ENCODE results near the gene SIMC1.
"Not testable (repeated sequence)": the region's sequence is repeated elsewhere in the genome, so short reads cannot be mapped to it uniquely, and the experiment has no call there.

The SIMC1 gene

DNA sequence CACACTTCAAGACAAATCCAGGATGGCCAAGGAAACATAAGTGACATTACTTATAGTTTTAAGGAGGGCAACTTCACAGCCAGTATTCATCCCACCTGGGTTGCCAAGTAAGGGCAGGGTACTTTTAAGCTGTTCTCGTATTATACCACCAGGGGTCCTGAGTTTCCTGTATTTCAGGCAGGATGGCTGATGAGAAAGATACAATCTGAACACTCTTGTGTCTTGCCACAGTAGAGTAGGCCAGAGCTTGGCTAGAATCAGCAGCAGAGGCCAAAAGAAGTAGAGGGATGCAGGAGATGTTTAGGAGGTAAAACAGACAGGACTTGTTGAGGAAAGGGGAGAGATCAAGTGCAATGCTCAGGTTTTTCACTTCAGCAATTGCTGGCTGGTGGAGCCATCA is 3.1 kb upstream of the SIMC1 start:
- ATAC-seq (ENCODE audit: low read depth): peak; percentile 63

DNA sequence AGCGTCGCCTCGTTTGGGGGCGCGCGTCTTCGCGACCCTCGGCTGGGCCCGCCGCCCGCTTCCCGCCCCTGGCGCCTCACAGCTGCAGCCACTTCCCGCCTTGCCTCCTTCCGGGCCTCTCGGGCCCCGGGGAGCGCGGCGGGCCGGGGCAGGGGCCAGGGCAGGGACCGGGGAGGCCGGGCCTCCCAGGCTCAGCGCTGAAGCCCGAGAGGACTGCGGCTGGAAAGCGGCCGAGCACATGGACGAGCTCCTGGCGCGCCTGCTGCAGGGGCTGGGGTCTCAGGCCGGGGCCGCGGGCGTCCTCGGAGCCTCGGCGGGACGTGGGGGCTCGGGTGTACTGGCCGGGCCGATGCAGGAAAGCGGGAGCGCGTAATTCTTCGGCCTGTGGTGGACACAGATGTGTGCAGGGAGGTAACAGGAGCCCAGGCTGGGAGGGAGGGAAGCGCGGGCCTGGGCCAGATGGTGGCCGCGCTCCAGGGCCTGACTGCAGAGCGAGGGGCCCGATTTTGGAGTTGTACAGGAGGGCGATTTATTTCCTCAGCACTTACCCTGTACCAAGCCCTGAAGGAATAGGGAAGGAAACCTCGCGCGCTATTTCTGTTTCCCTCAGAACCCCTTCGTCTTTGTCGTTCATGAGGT is 540 bp downstream of the SIMC1 start:
- H3K27me3 ChIP-seq (ENCODE audit: insufficient read depth, poor library complexity, severe bottlenecking); H3K4me1 ChIP-seq (ENCODE audit: insufficient read depth, poor library complexity, severe bottlenecking); H3K36me3 ChIP-seq (ENCODE audit: low read depth); DNase-seq (ENCODE audit: low spot score); H3K9me3 ChIP-seq (ENCODE audit: severe bottlenecking); H3K27ac ChIP-seq (ENCODE audit: poor library complexity, severe bottlenecking): not testable (repeated sequence)
- peak; percentile 68 for ATAC-seq (ENCODE audit: low read depth)
- peak overlapping the region; percentile 20 for H3K4me3 ChIP-seq (ENCODE audit: severe bottlenecking)

More for the DNA sequence above, 3.1 kb upstream of the SIMC1 start:
- not testable (repeated sequence) for DNase-seq (ENCODE audit: low spot score); H3K4me1 ChIP-seq (ENCODE audit: insufficient read depth, poor library complexity, severe bottlenecking); H3K27me3 ChIP-seq (ENCODE audit: insufficient read depth, poor library complexity, severe bottlenecking); H3K9me3 ChIP-seq (ENCODE audit: severe bottlenecking); H3K4me3 ChIP-seq (ENCODE audit: severe bottlenecking); H3K36me3 ChIP-seq (ENCODE audit: low read depth); H3K27ac ChIP-seq (ENCODE audit: poor library complexity, severe bottlenecking)
- TF ChIP-seq, protein P1, sequence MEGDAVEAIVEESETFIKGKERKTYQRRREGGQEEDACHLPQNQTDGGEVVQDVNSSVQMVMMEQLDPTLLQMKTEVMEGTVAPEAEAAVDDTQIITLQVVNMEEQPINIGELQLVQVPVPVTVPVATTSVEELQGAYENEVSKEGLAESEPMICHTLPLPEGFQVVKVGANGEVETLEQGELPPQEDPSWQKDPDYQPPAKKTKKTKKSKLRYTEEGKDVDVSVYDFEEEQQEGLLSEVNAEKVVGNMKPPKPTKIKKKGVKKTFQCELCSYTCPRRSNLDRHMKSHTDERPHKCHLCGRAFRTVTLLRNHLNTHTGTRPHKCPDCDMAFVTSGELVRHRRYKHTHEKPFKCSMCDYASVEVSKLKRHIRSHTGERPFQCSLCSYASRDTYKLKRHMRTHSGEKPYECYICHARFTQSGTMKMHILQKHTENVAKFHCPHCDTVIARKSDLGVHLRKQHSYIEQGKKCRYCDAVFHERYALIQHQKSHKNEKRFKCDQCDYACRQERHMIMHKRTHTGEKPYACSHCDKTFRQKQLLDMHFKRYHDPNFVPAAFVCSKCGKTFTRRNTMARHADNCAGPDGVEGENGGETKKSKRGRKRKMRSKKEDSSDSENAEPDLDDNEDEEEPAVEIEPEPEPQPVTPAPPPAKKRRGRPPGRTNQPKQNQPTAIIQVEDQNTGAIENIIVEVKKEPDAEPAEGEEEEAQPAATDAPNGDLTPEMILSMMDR (IDR thresholded peaks at IDR 0.05; ENCODE audit: poor library complexity, severe bottlenecking): peak; percentile 57

DNA sequence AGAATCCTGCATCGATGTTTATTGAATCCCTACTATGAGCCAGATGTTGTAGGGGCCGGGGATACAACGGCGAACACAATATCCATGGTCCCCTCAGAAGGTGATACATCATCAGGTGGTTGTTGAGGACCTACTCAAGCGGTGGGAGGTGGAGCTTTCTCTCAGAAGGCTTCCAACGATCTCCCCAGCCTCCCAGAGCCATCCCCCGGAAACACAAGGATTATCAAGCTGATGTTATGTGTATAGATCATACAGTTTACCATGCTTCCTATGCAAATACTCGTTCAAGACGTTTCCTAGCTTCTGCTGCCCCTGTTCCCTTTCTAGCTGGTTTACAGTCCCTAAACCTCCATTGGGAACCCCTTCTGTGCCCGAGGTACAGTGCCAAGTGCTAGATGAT is 1.1 kb downstream of the SIMC1 start:
- DNase-seq (ENCODE audit: low spot score); H3K4me3 ChIP-seq (ENCODE audit: severe bottlenecking); H3K27ac ChIP-seq (ENCODE audit: poor library complexity, severe bottlenecking); H3K9me3 ChIP-seq (ENCODE audit: severe bottlenecking); H3K36me3 ChIP-seq (ENCODE audit: low read depth); H3K4me1 ChIP-seq (ENCODE audit: insufficient read depth, poor library complexity, severe bottlenecking); H3K27me3 ChIP-seq (ENCODE audit: insufficient read depth, poor library complexity, severe bottlenecking): not testable (repeated sequence)
- peak; percentile 24; the same call in 1 of the 3 replicates for ATAC-seq (ENCODE audit: low read depth)

DNA sequence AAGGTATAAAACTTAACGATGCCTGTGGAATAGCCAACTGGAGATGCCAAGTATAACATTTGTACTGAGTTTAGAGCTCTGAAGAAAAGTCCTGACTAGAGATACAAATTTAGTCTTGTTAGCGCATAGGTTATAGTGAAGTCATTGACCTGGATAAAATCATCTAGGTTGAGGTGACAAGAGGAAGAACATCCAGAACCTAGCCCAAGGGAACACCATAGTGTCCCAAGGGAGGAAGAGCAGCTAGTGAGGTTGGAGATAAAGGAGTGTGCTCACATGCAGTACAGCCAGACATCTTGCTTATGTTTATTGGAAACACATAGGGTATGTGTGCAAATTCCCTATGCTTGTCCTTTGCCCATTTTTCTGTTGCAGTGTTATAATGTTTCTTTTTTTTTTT is 6.1 kb downstream of the SIMC1 start:
- not testable (repeated sequence) for H3K9me3 ChIP-seq (ENCODE audit: severe bottlenecking); ATAC-seq (ENCODE audit: low read depth); H3K4me1 ChIP-seq (ENCODE audit: insufficient read depth, poor library complexity, severe bottlenecking); H3K27ac ChIP-seq (ENCODE audit: poor library complexity, severe bottlenecking); H3K36me3 ChIP-seq (ENCODE audit: low read depth); H3K27me3 ChIP-seq (ENCODE audit: insufficient read depth, poor library complexity, severe bottlenecking); DNase-seq (ENCODE audit: low spot score); H3K4me3 ChIP-seq (ENCODE audit: severe bottlenecking)

DNA sequence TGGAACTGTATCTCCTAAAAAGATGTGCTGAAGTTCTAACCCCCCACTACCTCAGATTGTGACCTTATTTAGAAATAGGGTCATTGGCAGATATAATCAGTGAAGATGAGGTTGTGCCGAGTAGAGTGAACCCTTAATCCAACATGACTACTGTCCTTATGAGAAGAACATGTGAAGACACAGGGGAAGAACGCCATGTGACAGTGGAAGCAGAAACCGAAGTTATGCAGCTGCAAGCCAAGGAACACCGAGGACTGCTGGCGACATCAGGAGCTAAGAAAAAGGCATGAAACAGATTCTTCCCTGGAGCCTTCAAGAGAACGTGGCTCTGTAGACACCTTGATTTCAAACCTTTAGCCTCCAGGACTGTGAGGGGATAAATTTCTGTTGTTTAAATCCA is 6.8 kb downstream of the SIMC1 start:
- H3K4me1 ChIP-seq (ENCODE audit: insufficient read depth, poor library complexity, severe bottlenecking); H3K27ac ChIP-seq (ENCODE audit: poor library complexity, severe bottlenecking); H3K36me3 ChIP-seq (ENCODE audit: low read depth); ATAC-seq (ENCODE audit: low read depth); DNase-seq (ENCODE audit: low spot score); H3K9me3 ChIP-seq (ENCODE audit: severe bottlenecking); H3K27me3 ChIP-seq (ENCODE audit: insufficient read depth, poor library complexity, severe bottlenecking); H3K4me3 ChIP-seq (ENCODE audit: severe bottlenecking): not testable (repeated sequence)

DNA sequence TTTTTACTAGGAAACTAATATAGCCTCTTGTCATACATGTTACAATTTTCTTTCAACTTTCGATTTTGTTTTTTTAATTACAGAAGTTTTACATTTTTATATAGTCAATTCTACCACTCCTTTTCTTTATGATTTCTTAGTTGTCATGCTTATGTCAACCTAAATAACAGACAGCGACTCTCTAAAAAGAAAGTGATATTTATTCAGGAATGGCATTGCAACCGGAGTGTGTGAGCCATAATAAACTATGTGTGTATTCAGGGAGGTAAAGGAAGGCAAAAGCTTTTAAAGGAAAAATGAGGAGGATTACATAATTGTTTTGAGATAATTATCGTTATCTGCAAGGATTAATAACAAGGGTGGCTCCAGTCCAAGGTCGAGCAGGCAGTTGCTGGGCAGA is 7.3 kb downstream of the SIMC1 start:
- not testable (repeated sequence) for ATAC-seq (ENCODE audit: low read depth); H3K36me3 ChIP-seq (ENCODE audit: low read depth); H3K9me3 ChIP-seq (ENCODE audit: severe bottlenecking); H3K4me3 ChIP-seq (ENCODE audit: severe bottlenecking); H3K27ac ChIP-seq (ENCODE audit: poor library complexity, severe bottlenecking); H3K27me3 ChIP-seq (ENCODE audit: insufficient read depth, poor library complexity, severe bottlenecking); H3K4me1 ChIP-seq (ENCODE audit: insufficient read depth, poor library complexity, severe bottlenecking); DNase-seq (ENCODE audit: low spot score)

DNA sequence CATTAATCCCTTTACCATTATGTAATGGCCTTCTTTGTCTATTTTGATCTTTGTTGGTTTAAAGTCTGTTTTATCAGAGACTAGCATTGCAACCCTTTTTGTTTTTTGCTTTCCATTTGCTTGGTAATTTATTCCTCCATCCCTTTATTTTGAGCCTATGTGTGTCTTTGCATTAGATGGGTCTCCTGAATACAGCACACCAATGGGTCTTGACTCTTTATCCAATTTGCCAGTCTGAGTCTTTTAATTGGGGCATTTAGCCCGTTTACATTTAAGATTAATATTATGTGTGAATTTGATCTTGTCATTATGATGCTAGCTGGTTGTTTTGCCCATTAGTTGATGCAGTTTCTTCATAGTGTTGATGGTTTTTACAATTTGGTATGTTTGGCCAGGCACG is 12.5 kb downstream of the SIMC1 start:
- not testable (repeated sequence) for H3K27ac ChIP-seq (ENCODE audit: poor library complexity, severe bottlenecking); DNase-seq (ENCODE audit: low spot score); H3K27me3 ChIP-seq (ENCODE audit: insufficient read depth, poor library complexity, severe bottlenecking); H3K4me1 ChIP-seq (ENCODE audit: insufficient read depth, poor library complexity, severe bottlenecking); H3K4me3 ChIP-seq (ENCODE audit: severe bottlenecking); H3K36me3 ChIP-seq (ENCODE audit: low read depth); H3K9me3 ChIP-seq (ENCODE audit: severe bottlenecking); ATAC-seq (ENCODE audit: low read depth)

DNA sequence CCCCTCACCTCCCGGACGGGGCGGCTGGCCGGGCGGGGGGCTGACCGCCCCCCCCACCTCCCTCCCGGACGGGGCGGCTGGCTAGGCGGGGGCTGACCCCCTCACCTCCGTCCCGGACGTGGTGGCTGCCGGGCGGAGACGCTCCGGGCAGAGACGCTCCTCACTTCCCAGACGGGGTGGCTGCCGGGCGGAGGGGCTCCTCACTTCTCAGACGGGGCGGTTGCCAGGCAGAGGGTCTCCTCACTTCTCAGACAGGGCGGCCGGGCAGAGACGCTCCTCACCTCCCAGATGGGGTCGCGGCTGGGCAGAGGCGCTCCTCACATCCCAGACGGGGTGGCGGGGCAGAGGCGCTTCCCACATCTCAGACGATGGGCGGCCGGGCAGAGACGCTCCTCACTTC is 13.9 kb downstream of the SIMC1 start:
- DNase-seq (ENCODE audit: low spot score); H3K27me3 ChIP-seq (ENCODE audit: insufficient read depth, poor library complexity, severe bottlenecking); H3K27ac ChIP-seq (ENCODE audit: poor library complexity, severe bottlenecking); H3K4me3 ChIP-seq (ENCODE audit: severe bottlenecking); H3K4me1 ChIP-seq (ENCODE audit: insufficient read depth, poor library complexity, severe bottlenecking); H3K36me3 ChIP-seq (ENCODE audit: low read depth); H3K9me3 ChIP-seq (ENCODE audit: severe bottlenecking); ATAC-seq (ENCODE audit: low read depth): not testable (repeated sequence)

DNA sequence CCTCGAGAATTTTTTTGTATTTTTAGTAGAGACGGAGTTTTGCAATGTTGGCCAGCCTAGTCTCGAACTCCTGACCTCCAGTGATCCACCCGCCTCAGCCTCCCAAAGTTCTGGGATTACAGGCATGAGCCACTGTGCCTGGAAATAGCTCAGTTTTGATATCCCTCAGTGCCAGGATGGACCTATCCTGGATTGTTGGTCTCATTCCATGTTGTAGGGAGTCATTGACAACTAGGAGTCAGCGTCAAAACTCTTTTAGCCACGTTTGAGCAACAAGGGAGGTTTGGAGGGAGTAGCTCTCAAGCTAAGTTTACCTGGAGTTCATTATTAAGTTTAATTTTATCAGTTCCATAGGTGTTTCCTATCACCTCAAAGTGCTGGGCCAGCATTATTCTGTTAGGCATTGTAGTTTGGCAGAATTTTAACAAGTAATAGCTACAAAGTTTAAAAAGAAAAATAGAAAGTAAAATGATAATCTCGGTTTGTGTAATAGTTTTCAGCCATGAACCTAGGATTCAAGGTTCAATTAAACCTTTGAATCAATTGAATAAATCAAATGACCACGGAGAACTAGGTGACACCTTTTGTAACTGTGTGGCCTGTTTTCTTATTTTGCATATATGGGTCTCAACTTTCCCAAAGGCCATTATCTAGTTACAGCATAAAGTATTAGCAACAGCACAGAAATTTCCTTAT is 15.3 kb downstream of the SIMC1 start:
- DNase-seq (ENCODE audit: low spot score); ATAC-seq (ENCODE audit: low read depth); H3K27me3 ChIP-seq (ENCODE audit: insufficient read depth, poor library complexity, severe bottlenecking); H3K4me3 ChIP-seq (ENCODE audit: severe bottlenecking); H3K36me3 ChIP-seq (ENCODE audit: low read depth); H3K4me1 ChIP-seq (ENCODE audit: insufficient read depth, poor library complexity, severe bottlenecking); H3K9me3 ChIP-seq (ENCODE audit: severe bottlenecking); H3K27ac ChIP-seq (ENCODE audit: poor library complexity, severe bottlenecking): not testable (repeated sequence)

DNA sequence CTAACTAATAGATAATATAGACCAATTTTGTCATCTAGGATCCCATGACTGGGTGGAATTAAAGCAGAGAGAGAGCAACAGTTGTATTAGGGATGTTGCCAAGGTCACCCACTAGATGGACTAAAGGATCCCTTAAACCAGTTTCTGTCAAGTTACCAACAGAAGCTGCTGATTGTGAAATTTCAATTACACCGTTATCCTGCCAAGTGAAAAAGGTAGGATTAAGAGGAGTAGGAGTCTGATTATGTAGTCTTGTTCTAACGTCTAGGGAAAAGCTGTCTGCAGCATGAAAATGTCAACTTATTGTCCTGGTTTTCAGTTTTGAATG is 15.8 kb downstream of the SIMC1 start:
- not testable (repeated sequence) for H3K4me3 ChIP-seq (ENCODE audit: severe bottlenecking)

More for the DNA sequence above, 15.8 kb downstream of the SIMC1 start:
- H3K27ac ChIP-seq (ENCODE audit: poor library complexity, severe bottlenecking); H3K27me3 ChIP-seq (ENCODE audit: insufficient read depth, poor library complexity, severe bottlenecking); H3K9me3 ChIP-seq (ENCODE audit: severe bottlenecking); H3K36me3 ChIP-seq (ENCODE audit: low read depth); H3K4me1 ChIP-seq (ENCODE audit: insufficient read depth, poor library complexity, severe bottlenecking); DNase-seq (ENCODE audit: low spot score): not testable (repeated sequence)
- ATAC-seq (ENCODE audit: low read depth): peak; percentile 48; the same call in 1 of the 3 replicates

Data from RWPE2 (cell line).